Measurements from ENCODE around the gene PIP5KL1.

- TF ChIP-seq CTCF (IDR thresholded peaks at IDR 0.05; ENCODE audit: poor library complexity) (no peak), EZH2phosphoT487 (IDR thresholded peaks at IDR 0.05; ENCODE audit: low read depth, severe bottlenecking, unreplicated experiment) (no peak)
These were observed 35.4 kb upstream of the PIP5KL1 start for GRCh38 chr9:127965953-127966352.
